ENCODE results near the gene COL6A2. TPM values are rescaled to one million over a fixed set of nuclear protein-coding genes. Genes with fewer than 3 reads are reported as not detected.
"Not testable (repeated sequence)": the region's sequence is repeated elsewhere in the genome, so short reads cannot be mapped to it uniquely, and the experiment has no call there.

The COL6A2 gene
- total and polyA plus RNA-seq, 2 experiments from 2014 or later: 650 to 1,939 TPM

DNA sequence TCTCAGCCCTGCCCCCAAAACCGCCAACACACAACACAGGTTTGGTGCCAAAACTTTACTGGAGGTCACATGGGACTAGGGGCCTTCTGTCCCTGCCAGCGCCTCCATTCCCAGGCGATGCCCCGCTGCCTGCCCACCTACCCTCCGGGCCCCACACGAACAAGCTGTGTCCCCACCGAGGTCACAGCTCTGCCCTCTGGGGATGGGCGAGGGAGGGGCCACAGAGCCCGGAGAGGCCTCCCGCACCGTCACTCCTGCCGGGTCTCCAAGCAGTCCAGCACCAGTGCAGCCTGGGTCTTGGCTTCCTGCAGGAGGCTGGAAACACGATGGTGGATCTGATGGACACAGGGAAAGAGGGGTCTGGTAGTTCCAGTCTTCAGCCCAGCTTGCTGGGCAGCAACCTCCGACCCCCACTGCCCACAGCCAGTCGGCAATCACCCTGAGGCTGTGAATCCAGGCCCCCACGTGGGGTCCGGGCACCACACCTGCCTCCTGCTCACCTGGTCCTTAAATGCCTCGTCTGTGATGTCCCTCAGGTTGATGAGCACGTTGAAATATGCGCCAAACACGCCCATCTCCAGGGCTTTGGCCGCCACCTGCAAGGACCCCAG, 38.9 kb downstream of the COL6A2 start:
- Histone ChIP-seq H3K4me1 (ENCODE audit: insufficient read depth) (no peaks in the 10 kb centered on the region), H3K4me2 (ENCODE audit: unreplicated experiment) (no peak overlapping the region), H3K27ac (no peak overlapping the region), H3K4me3 (no peak overlapping the region), H4K20me1 (ENCODE audit: insufficient read depth) (no peaks in the 10 kb centered on the region), H3K79me2 (ENCODE audit: insufficient read depth) (no peaks in the 10 kb centered on the region), H3K9me2 (ENCODE audit: insufficient read depth) (no peaks in the 10 kb centered on the region), H3K27me3 (replicated peaks; ENCODE audit: insufficient read depth) (no peaks in the 10 kb centered on the region), H3K9me3 (ENCODE audit: low read depth) (no peaks in the 10 kb centered on the region), H2AFZ (no peak overlapping the region), H3F3A (ENCODE audit: insufficient read depth) (peaks cover 23% of the 10 kb centered on the region), H3K9ac (no peak overlapping the region), H3K36me3 (ENCODE audit: low read depth) (no peaks in the 10 kb centered on the region)
- TF ChIP-seq EZH2 (IDR thresholded peaks at IDR 0.05; ENCODE audit: insufficient read depth, poor library complexity, severe bottlenecking): no peak
- no peak for TF ChIP-seq EZH2phosphoT487 (IDR thresholded peaks at IDR 0.05; ENCODE audit: insufficient read depth, low read depth)
- DNase-seq: no peak
- in situ Hi-C loops (cut with MboI): no loop called here
- 75 to 79% methylated on average over 22 of the region's 22 CpGs for WGBS, 2 experiments (ENCODE audit: low coverage in 1 of 2, low lambda C conversion rate in 2 of 2, missing lambda C conversion rate in 2 of 2)

DNA sequence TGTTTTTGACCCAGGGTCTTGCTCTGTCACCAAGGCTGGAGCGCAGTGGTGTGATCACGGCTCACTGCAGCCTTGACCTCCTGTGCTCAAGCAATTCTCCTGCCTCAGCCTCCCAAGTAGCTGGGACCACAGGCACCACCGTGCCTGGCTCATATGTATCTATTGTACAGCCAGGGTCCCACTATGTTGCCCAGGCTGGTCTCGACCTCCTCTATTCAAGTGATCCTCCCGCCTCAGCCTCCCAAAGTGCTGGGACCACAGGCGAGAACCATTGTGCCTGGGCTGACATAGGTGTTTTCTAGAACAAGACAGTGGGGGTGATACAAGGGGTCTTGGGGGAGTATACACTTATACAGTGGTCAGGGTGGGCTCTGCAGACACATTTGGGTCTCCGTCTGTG, 40.0 kb downstream of the COL6A2 start:
- no peaks in the 10 kb centered on the region for H3K9me2 ChIP-seq (ENCODE audit: insufficient read depth)
- no peaks in the 10 kb centered on the region for H3K27me3 ChIP-seq (replicated peaks; ENCODE audit: insufficient read depth)
- H3K36me3 ChIP-seq (ENCODE audit: low read depth): no peaks in the 10 kb centered on the region
- H4K20me1 ChIP-seq (ENCODE audit: insufficient read depth): no peaks in the 10 kb centered on the region
- H3K27ac ChIP-seq: no peak overlapping the region
- no peaks in the 10 kb centered on the region for H3K9me3 ChIP-seq (ENCODE audit: low read depth)
- no peak overlapping the region for H3K4me3 ChIP-seq
- TF ChIP-seq EZH2 (IDR thresholded peaks at IDR 0.05; ENCODE audit: insufficient read depth, poor library complexity, severe bottlenecking) (no peak), EZH2phosphoT487 (IDR thresholded peaks at IDR 0.05; ENCODE audit: insufficient read depth, low read depth) (no peak)
- DNase-seq: no peak
- H2AFZ ChIP-seq: no peak overlapping the region
- H3F3A ChIP-seq (ENCODE audit: insufficient read depth): peaks cover 14% of the 10 kb centered on the region; the same call in 1 of the 2 replicates
- H3K4me1 ChIP-seq (ENCODE audit: insufficient read depth): no peaks in the 10 kb centered on the region
- H3K79me2 ChIP-seq (ENCODE audit: insufficient read depth): no peaks in the 10 kb centered on the region
- no peak overlapping the region for H3K9ac ChIP-seq
- WGBS, 2 experiments (ENCODE audit: low coverage in 1 of 2, low lambda C conversion rate in 2 of 2, missing lambda C conversion rate in 2 of 2): 83 to 91% methylated on average over 7 of the region's 7 CpGs
- in situ Hi-C loops (cut with MboI): no loop called here
- no peak overlapping the region for H3K4me2 ChIP-seq (ENCODE audit: unreplicated experiment)

DNA sequence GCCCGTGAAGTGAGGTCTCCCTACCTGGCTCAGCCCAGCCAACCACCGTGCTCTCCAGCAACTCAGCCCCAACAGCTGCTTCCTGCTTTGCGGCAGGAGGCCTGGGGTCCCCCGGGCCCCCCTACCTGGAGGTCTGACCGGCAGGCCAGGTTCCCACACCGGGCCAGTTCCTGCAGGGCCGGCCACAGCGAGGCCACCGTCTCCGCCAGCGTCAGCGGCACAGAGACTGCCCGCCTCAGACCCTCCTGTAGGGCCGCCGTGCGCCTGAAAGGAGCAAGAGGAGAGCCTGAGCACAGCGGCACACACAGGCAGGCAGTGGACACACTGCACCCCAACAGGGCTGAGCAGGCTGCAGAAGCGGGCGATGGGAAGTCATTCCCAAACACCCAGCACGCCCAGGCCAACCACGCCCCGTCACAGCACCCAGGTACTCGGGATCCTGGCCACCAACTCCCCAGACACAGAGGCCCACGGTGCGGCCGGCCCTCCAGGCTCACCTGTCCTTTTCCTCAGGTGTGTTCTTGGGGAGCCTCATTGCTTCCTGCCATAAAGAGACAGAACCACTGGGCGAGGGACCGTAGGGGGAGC, 40.6 kb downstream of the COL6A2 start:
- 90 to 92% methylated on average over 28 of the region's 28 CpGs for WGBS, 2 experiments (ENCODE audit: low coverage in 1 of 2, low lambda C conversion rate in 2 of 2, missing lambda C conversion rate in 2 of 2)
- Histone ChIP-seq H3K27me3 (replicated peaks; ENCODE audit: insufficient read depth) (no peaks in the 10 kb centered on the region), H3K4me2 (ENCODE audit: unreplicated experiment) (no peak overlapping the region), H3F3A (ENCODE audit: insufficient read depth) (peaks cover 9% of the 10 kb centered on the region; the same call in 1 of the 2 replicates), H3K27ac (no peak overlapping the region), H3K36me3 (ENCODE audit: low read depth) (no peaks in the 10 kb centered on the region), H3K9me3 (ENCODE audit: low read depth) (no peaks in the 10 kb centered on the region), H3K4me1 (ENCODE audit: insufficient read depth) (no peaks in the 10 kb centered on the region), H4K20me1 (ENCODE audit: insufficient read depth) (no peaks in the 10 kb centered on the region), H3K4me3 (no peak overlapping the region), H3K79me2 (ENCODE audit: insufficient read depth) (no peaks in the 10 kb centered on the region), H2AFZ (no peak overlapping the region), H3K9ac (no peak overlapping the region), H3K9me2 (ENCODE audit: insufficient read depth) (no peaks in the 10 kb centered on the region)
- TF ChIP-seq EZH2 (IDR thresholded peaks at IDR 0.05; ENCODE audit: insufficient read depth, poor library complexity, severe bottlenecking) (no peak), EZH2phosphoT487 (IDR thresholded peaks at IDR 0.05; ENCODE audit: insufficient read depth, low read depth) (no peak)
- in situ Hi-C loops (cut with MboI): no loop called here
- DNase-seq: no peak

DNA sequence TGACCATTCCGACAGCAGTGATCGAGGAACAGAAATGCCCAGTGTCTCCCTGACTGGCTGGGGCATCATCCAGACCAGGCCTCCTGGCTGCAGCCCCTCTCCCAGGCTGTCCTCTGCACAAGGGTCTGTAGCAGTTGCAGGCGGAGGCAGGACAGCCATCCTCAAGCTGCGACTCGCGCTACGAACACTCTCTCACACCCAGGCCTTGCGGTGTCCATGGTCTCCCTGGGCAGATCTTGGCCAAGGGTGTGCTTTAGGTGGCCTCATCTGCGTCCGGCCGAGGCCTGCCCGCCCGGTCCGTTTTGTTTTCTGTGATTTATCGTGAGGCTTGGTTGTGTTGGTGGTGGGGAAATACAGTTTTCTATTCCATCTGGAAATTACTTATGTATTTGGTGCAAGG, 41.8 kb downstream of the COL6A2 start:
- Histone ChIP-seq H3K4me1 (ENCODE audit: insufficient read depth) (0 out of 2 replicates have a peak, but pooled peaks cover 4% of the 10 kb centered on the region), H3F3A (ENCODE audit: insufficient read depth) (peaks cover 8% of the 10 kb centered on the region; the same call in 1 of the 2 replicates), H3K9me2 (ENCODE audit: insufficient read depth) (no peaks in the 10 kb centered on the region), H3K4me3 (no peak overlapping the region), H3K9me3 (ENCODE audit: low read depth) (no peaks in the 10 kb centered on the region), H3K27ac (no peak overlapping the region), H4K20me1 (ENCODE audit: insufficient read depth) (no peaks in the 10 kb centered on the region), H3K36me3 (ENCODE audit: low read depth) (no peaks in the 10 kb centered on the region), H3K4me2 (ENCODE audit: unreplicated experiment) (no peak overlapping the region), H3K27me3 (replicated peaks; ENCODE audit: insufficient read depth) (no peaks in the 10 kb centered on the region), H3K9ac (no peak overlapping the region), H3K79me2 (ENCODE audit: insufficient read depth) (no peaks in the 10 kb centered on the region), H2AFZ (no peak overlapping the region)
- 81 to 82% methylated on average over 14 to 15 of the region's 15 CpGs for WGBS, 2 experiments (ENCODE audit: low coverage in 1 of 2, low lambda C conversion rate in 2 of 2, missing lambda C conversion rate in 2 of 2)
- DNase-seq: no peak
- TF ChIP-seq EZH2 (IDR thresholded peaks at IDR 0.05; ENCODE audit: insufficient read depth, poor library complexity, severe bottlenecking) (no peak), EZH2phosphoT487 (IDR thresholded peaks at IDR 0.05; ENCODE audit: insufficient read depth, low read depth) (no peak)
- in situ Hi-C loops (cut with MboI): no loop called here

DNA sequence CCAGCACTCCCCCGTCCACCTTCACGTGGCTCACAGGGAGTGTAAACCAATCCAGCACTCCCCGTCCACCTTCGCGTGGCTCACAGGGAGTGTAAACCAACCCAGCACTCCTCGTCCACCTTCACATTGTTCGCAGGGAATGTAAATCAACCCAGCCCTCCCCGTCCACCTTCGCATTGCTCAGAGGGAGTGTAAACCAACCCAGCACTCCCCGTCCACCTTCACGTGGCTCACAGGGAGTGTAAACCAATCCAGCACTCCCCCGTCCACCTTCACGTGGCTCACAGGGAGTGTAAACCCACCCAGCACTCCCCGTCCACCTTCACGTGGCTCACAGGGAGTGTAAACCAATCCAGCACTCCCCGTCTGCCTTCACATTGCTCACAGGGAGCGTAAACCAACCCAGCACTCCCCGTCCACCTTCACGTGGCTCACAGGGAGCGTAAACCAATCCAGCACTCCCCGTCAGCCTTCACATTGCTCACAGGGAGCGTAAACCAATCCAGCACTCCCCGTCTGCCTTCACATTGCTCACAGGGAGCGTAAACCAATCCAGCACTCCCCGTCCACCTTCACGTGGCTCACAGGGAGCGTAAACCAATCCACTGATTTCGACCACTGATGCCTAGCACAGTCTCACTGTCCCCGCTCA, 42.6 kb downstream of the COL6A2 start:
- 69 to 80% methylated on average over 19 to 29 of the region's 29 CpGs for WGBS, 2 experiments (ENCODE audit: low coverage in 1 of 2, low lambda C conversion rate in 2 of 2, missing lambda C conversion rate in 2 of 2)
- in situ Hi-C loops (cut with MboI): not testable (repeated sequence)

More for the DNA sequence above, 42.6 kb downstream of the COL6A2 start:
- H3K9me3 ChIP-seq (ENCODE audit: low read depth); H3K9me2 ChIP-seq (ENCODE audit: insufficient read depth); H3F3A ChIP-seq (ENCODE audit: insufficient read depth); H3K4me3 ChIP-seq; H3K27me3 ChIP-seq (replicated peaks; ENCODE audit: insufficient read depth); H3K9ac ChIP-seq; H3K79me2 ChIP-seq (ENCODE audit: insufficient read depth); H4K20me1 ChIP-seq (ENCODE audit: insufficient read depth); H2AFZ ChIP-seq; H3K27ac ChIP-seq; H3K4me2 ChIP-seq (ENCODE audit: unreplicated experiment); DNase-seq; H3K36me3 ChIP-seq (ENCODE audit: low read depth); H3K4me1 ChIP-seq (ENCODE audit: insufficient read depth): not testable (repeated sequence)

Data from GM23248 (cell line).